ENCODE measurements around the gene PYGO1.

The PYGO1 gene

DNA sequence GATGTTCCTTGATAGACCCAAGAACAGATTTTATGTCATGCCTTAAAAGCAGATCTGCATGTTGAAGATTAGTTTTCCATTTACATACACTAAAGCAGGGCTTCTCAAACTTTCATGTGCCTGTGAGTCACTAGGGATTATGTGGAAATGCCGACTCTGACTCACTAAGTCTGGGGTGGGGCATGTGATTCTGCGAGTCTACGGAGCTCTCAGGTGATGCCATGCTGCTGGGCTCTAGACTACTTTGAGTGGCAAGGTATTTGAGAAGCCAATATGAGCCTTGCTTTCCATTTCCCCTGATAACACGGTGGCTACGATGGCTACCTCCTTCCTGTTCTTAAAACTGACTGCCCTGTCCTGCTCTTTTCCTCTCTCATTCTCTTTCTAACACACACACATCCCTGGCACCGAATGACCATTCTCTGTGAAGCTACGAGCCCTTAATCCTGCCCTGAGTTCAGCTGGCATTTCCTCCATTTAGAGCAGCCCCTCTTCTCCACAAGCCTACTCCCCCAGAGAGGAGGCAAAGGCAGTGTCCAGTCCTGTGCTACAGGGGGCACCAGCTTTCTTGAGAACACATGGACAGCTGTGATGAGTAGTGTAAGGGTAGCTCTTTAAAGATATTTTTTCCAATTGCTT lies 39.7 kb upstream of the PYGO1 start:
- no peaks in the 10 kb centered on the region for H3K36me3 ChIP-seq (replicated peaks)
- no peaks in the 10 kb centered on the region for H3K27me3 ChIP-seq (replicated peaks)
- in situ Hi-C loops (cut with HindIII; ENCODE audit: low pct_ligation_motif_present, low sequenced_read_pairs) = no loop called here
- DNase-seq = peak; percentile 91
- no peak overlapping the region for H3K27ac ChIP-seq
- TF ChIP-seq, protein P1, sequence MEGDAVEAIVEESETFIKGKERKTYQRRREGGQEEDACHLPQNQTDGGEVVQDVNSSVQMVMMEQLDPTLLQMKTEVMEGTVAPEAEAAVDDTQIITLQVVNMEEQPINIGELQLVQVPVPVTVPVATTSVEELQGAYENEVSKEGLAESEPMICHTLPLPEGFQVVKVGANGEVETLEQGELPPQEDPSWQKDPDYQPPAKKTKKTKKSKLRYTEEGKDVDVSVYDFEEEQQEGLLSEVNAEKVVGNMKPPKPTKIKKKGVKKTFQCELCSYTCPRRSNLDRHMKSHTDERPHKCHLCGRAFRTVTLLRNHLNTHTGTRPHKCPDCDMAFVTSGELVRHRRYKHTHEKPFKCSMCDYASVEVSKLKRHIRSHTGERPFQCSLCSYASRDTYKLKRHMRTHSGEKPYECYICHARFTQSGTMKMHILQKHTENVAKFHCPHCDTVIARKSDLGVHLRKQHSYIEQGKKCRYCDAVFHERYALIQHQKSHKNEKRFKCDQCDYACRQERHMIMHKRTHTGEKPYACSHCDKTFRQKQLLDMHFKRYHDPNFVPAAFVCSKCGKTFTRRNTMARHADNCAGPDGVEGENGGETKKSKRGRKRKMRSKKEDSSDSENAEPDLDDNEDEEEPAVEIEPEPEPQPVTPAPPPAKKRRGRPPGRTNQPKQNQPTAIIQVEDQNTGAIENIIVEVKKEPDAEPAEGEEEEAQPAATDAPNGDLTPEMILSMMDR (IDR thresholded peaks at IDR 0.05; ENCODE audit: low read depth, low read length, missing control alignments) = peak; percentile 41
- no peak overlapping the region for H3K4me3 ChIP-seq (ENCODE audit: low read depth, low read length)

DNA sequence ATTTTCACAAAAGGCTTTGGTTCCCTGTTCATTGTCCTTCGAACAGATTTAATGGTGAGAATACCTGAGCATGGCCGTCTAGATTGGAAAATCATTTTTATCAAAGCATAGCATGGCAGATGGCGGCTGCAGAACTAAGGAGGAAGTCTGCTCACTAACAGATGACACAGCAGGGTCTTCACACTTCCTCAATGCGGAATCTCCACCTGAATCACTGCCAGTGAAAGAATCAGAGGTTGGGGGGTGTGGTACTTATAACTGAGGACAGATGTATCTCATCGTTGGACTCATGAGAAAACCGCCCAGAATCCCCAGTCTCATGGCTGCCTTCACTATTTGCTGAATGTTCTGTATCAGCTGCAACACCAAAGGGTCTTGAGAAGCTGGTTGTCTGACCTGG lies 31.6 kb upstream of the PYGO1 start:
- in situ Hi-C loops (cut with HindIII; ENCODE audit: low pct_ligation_motif_present, low sequenced_read_pairs) = no loop called here
- no peak overlapping the region for H3K4me3 ChIP-seq (ENCODE audit: low read depth, low read length)
- DNase-seq = no peak
- TF ChIP-seq, protein P1 (IDR thresholded peaks at IDR 0.05; ENCODE audit: low read depth, low read length, missing control alignments) = no peak
- H3K27ac ChIP-seq = no peak overlapping the region
- no peaks in the 10 kb centered on the region for H3K36me3 ChIP-seq (replicated peaks)
- no peaks in the 10 kb centered on the region for H3K27me3 ChIP-seq (replicated peaks)

DNA sequence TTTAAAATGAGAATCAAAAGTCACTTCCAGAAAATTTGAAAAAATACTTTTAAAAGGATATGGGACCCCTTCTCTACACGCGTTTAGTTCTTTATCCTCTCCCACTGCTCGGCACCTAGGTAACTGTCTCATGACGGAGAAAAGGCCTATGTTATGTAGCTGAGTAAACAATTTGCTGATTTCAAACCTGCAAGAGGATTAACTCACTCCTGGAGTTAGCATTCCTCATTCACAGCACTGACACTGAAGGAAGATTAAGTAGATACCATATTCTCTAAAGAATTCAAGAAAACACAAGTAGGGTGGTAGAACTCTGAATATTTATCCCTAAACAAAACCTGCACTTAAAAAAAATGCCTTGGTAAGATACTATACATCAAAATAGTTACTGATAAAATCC lies 30.2 kb upstream of the PYGO1 start:
- no peaks in the 10 kb centered on the region for H3K36me3 ChIP-seq (replicated peaks)
- in situ Hi-C loops (cut with HindIII; ENCODE audit: low pct_ligation_motif_present, low sequenced_read_pairs) = no loop called here
- no peak overlapping the region for H3K4me3 ChIP-seq (ENCODE audit: low read depth, low read length)
- TF ChIP-seq, protein P1 (IDR thresholded peaks at IDR 0.05; ENCODE audit: low read depth, low read length, missing control alignments) = no peak
- no peak overlapping the region for H3K27ac ChIP-seq
- no peak for DNase-seq
- H3K27me3 ChIP-seq (replicated peaks) = no peaks in the 10 kb centered on the region

DNA sequence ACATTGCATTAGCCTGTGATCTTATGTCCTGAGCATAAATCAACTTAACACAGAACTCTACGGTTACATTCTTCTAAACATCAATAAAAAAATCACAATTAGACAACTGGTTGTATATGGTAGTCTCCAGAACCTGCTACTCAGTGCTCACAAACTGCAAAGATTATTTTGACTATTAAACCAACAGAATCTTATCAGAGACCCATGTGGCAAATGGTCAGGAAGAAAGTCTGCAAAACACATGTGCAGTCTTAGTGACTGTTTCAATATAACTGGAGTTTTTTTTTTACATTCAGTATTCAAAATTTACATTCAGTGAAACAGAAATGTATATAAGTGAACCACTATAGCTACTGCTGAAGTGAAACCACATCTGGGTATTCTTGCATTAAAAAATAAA lies 27.3 kb upstream of the PYGO1 start:
- Histone ChIP-seq H3K36me3 (replicated peaks) (no peaks in the 10 kb centered on the region), H3K4me3 (ENCODE audit: low read depth, low read length) (no peak overlapping the region), H3K27me3 (replicated peaks) (no peaks in the 10 kb centered on the region), H3K27ac (no peak overlapping the region)
- no peak for DNase-seq
- TF ChIP-seq, protein P1 (IDR thresholded peaks at IDR 0.05; ENCODE audit: low read depth, low read length, missing control alignments) = no peak
- in situ Hi-C loops (cut with HindIII; ENCODE audit: low pct_ligation_motif_present, low sequenced_read_pairs) = no loop called here

DNA sequence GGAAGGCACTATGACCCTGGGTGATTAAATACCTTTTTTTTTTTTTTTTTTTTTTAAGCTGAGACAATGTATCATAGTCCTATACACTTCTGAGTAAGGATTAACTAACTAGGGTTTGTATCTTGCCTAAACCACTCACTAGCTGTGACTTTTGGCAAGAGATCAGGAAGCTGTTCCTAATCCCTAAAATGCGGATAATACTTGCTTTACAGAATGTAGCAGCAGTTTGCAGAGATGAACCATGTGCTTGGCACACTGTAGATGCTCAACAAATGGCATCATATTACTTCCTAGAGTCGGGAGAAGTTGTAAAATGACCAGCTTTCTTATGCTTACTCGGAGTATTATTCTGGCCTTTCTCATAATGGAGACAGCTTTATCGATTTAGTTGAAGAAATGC lies 25.6 kb upstream of the PYGO1 start:
- TF ChIP-seq, protein P1 (IDR thresholded peaks at IDR 0.05; ENCODE audit: low read depth, low read length, missing control alignments) = no peak
- in situ Hi-C loops (cut with HindIII; ENCODE audit: low pct_ligation_motif_present, low sequenced_read_pairs) = no loop called here
- Histone ChIP-seq H3K36me3 (replicated peaks) (no peaks in the 10 kb centered on the region), H3K27me3 (replicated peaks) (no peaks in the 10 kb centered on the region), H3K4me3 (ENCODE audit: low read depth, low read length) (no peak overlapping the region), H3K27ac (no peak overlapping the region)
- DNase-seq = no peak

DNA sequence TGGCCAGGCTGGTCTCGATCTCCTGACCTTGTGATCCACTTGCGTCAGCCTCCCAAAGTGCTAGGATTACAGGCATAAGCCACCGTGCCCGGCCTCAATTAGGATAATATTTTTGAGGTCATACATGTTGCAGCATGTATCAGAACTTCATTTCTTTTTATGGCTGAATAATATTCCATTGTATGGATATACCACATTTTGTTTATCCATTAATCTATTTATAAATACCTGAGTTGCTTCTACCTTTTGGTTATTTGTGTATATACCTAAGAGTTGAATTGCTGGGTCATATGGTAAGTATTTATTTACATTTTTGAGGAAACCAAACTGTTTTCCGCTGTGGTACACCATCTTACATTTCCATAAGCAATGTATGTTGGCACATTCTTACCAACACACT lies 18.1 kb upstream of the PYGO1 start:
- H3K27me3 ChIP-seq (replicated peaks) = no peaks in the 10 kb centered on the region
- in situ Hi-C loops (cut with HindIII; ENCODE audit: low pct_ligation_motif_present, low sequenced_read_pairs) = no loop called here
- DNase-seq = no peak
- TF ChIP-seq, protein P1 (IDR thresholded peaks at IDR 0.05; ENCODE audit: low read depth, low read length, missing control alignments) = no peak
- no peak overlapping the region for H3K4me3 ChIP-seq (ENCODE audit: low read depth, low read length)
- no peaks in the 10 kb centered on the region for H3K36me3 ChIP-seq (replicated peaks)
- H3K27ac ChIP-seq = no peak overlapping the region
